ENCODE results near the gene DHX35.

The DHX35 gene

DNA sequence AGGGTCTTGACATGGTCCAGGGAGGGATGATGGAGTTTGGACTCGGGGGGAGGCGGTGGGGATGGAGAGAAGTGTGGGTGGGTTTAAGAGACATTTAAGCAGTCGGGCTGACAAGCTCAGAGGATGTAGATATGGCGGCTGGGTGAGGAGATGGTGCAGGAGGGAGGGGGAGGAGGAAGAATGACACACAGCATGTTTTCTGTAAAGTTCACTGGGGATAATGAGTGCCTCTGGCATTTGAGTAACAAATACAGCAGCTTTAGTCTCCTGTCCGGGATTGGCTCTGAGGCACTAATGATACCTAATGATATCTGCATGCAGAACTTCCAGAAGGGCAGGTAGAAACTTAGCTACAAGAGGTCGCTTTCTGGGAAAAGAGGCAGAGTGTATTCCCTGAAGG is 107.8 kb downstream of the DHX35 start:
- DNase-seq = no peak

DNA sequence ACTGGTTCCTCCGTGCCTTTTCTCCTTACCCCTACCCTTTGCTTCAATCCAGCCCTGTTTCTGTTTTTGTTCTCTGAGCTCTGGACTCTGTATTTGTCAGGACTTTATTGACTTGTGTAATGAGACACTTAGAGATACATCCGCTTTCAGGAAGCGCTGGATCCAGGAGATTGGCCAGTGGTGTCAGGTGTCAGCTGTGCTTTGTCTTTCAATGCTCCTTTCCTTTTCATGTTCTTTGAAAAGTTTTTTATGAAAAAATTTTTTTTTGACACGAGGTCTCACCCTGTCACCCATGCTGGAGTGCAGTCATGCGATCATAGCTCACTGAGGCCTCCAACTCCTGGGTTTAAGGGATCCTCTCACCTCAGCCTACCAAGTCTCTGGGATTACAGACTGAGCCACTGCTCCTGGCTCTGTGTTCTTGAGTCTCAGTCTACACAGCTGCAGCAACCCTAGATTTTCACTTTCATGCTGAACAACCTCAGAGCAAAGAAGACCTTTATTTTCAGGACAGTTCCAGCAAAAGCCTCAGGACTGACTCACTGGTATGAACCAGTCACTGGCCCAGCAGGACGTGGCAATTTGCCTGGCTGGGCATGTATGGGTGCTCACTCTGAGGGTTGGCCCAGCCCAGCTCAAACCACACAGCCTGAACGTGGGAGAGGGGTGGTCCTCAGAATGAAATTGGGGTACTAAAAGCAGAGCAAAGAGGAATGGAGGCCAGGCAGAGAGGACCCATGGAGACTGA is 108.5 kb downstream of the DHX35 start:
- DNase-seq = peak; percentile 67

DNA sequence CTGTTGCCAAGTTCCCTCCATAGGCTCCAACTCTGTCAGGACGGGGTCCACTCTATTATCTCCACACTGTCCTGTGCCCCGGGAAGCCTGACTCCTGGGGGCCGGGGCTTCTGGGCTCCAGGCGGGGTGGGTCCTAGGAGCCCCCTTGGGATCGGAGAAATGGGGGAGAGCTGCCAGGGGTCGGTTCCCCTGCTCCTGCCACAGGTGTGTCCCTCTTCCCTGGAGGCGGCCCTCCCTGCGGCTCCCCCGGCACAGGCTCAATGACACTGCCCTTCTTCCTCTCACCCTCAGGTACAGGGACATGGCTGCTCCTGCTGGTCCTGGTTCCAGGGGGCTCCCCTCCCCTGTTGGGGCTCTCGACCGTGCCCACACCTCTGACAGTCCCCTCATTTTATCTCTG is 110.0 kb downstream of the DHX35 start:
- no peak for DNase-seq

DNA sequence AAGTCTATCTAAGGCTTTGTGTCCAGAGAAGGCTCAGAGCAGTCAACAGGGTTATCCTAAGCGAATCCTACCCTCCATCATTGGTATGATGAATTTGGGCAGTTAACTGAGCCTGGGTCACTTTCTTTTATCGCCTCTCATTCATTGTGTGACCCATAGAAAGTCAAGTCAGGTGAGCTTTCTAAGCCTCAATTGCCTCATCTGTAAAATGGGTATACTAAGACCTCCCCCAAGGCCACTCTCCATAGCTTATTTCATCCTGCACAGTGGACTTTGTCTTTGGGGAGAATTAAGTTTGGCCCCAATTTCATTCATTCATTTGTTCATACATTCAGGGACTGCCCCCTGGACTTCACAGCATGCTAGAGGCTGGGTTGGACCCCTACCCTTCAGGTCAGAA is 110.5 kb downstream of the DHX35 start:
- DNase-seq = no peak

DNA sequence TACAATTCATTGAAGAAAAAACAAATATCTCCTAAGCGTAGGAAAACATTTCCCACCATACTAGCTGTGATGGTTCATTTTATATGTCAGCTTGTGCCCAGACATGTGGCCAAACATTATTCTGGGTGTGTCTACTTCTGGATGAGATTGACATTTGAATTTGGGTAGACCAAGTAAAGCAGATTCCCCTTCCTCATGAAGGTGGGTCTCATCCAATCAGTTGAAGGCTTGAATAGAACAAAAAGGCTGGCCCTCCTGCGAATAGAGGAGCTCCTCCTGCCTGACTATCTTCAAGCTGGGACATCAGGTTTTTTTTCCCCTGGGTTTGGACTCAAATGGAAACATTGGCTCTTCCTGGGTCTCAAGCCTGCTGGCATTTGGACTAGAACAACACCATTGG is 113.6 kb downstream of the DHX35 start:
- no peak for DNase-seq

DNA sequence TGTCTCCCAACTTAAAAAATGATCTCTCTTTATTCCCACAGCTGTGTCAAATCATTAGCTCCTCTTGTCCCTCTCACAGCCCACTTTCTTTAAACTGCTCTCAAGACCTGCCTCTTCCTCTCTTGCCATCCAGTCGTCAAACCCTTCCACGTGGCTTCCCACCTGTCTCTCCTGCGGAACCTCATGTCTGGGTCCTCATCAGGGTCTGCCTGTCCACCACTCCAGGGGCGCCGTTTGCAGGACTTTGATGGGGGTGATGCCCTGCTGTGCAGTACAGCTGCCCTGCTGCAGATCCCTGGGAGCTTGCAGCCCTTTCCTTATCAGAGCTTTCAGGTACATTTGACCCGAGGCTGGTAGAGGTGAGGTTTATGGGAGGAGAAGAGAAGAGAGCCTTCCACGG is 114.8 kb downstream of the DHX35 start:
- DNase-seq = no peak

DNA sequence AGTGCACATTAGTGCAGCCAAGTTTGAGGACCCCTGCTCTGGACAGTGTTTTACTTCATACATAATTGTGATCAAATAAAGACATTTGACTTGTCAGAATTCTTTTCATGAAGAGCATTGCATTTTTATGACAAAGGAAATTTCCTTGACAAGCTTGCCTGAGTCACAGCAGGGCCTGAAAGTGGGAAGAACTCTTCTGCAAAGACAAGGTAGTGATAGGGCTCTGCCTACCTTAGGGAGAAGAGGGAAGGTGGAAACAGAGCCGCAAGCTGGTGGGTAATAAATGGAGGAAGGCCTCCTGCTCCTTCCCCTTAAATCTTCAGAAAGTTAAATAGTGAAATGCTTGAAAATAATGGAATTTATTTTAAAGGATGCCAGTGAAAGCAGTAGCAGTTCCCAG is 118.2 kb downstream of the DHX35 start:
- DNase-seq = no peak

DNA sequence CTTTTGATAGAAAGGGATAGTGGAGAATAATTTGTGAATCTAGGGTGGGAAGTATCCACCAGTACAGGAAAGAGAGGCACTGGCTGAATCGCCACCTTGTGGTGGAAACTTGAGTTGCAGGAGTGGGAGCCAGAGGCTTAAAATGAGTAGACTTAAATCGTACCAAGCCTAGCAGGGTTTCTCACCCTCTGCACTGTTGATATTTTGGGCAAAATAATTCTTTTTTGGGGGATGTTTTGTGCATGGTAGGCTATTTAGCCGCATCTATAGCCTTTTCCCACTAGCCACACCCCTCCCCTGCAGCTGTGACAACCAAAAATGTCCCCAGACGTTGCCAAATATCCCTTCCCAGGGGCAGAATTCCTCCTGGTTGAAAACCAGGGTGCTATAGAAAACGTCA is 119.1 kb downstream of the DHX35 start:
- DNase-seq = peak; percentile 66

DNA sequence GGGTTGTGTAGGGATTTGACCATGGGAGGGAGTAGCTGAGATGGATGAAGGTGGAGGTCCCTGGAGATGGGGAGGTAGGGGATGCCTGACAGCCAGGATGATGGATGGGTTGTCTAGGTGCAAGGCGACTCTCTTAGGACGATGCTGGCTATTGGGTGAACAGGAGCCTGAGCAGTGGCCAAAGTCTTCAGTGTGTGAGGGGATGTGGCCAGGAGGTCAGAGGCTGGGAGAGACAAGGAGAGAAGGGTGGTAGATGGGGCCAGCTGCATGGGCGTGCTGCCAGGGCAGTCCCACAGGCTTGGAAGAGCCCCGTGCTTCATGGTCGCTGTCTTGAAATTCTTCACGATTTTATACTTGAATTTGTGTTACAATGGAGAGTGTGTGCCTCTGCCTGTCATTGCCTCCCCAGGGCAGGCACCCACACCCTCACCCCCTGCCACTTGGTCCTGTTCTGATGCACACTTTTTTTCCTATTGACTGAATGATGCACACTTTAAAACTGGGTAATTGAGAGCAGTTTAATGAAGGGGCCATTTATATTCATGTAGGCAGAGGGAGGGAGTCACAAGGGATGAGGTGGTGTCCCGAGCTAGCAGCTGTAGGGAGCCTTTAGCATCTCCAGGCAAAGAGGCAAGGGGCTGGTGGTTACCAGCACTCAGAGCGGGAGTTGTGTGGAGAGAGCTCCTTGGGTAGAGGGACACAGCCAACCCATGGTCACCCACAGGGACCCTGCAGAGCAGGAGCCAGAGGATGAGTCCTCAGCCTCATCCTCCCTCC is 120.7 kb downstream of the DHX35 start:
- DNase-seq = no peak

DNA sequence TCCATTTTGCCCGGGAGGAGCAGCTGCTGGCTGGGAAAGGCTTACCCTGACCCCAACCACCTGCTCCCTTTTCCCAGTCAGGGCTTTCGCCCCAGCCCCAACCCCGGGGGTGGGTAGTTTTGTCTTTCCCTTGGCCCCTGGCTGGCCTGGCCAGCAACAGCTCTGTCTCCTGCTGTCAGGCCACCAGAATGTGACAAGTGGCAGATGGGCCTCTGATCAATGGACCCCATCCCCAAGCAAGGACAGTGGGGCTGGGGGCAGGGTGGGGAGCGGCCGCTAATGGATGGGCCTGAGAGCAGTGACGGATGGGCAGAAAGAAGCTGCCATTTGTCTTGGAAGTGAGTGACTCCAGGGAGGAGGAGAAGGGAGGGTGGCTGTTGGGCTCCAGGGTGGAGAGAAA is 121.6 kb downstream of the DHX35 start:
- DNase-seq = no peak

DNA sequence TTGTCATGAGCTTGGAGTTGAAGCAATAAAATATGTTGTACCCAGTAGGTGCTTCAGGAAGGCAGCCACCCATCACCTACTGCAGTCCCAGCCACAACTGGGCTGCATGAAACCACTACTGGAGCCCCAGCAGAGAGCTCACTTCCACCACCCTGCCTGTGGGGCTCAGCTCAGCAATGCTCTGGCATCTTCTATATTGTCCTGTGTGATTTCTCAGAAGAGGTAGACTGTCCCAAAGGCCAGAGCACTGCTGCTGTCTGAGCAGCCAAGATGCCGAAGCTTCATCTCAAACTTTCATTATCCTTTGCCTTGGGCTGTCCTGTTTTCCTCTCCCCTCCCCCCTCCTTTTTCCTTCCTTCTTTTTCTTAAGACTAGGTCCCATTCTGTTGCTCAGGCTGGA is 126.9 kb downstream of the DHX35 start:
- DNase-seq = no peak

Data from DMS153 (cell line).